ENCODE results near the gene NELL1. TPM values are rescaled to one million over a fixed set of nuclear protein-coding genes. Genes with fewer than 3 reads are reported as not detected.

Gene NELL1
- total RNA-seq, 1 experiment from 2014 or later: not detected

DNA sequence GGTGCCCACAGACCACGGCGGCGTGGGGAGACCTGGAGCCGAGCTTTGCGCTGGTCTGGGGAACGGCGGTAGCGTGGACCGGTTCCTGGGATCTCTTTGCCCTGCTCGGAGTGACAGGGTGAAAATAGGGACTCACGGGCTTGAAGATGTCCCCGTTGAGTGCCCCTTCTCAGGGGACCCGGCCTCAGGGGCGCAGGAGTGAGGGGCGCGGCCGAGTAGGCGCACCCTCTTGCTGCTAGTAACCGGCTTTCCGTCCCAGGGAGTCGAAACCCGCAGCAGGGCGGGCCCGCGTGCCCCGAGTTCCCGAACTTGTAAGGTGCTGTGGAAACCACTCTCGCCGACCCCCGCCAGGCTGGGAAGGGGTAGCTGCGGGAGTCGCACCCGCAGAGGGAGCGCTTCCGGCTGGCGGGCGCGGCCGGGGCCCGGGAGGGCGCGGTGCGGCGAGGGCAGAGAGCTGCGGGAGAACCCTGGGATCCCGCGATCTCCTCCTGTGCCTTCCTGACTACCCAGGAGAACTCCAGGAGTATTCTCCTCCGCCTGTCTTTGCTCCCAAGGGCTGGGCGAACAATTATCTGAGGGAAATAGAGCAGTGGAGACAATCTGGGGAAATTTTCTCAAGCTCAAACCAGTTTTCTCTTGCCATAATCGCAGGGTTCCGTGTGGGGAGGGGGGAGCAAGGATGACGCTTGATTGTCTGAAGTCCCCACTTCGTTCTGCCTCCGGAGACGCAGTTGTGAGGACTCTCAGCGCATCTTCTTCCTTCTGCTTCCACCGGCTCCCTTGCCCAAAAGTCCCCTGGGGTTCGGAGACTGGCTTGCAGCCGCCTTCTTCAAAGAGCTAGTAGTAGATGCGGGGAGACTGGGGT is 666 bp downstream of the NELL1 start:
- no peak overlapping the region for H3K27ac ChIP-seq (ENCODE audit: low read length)
- H3K36me3 ChIP-seq (ENCODE audit: low read depth, low read length): no peaks in the 10 kb centered on the region
- DNase-seq: no peak
- CTCF ChIA-PET: no interaction called here
- no peaks in the 10 kb centered on the region for H3K9me2 ChIP-seq (replicated peaks; ENCODE audit: low read length)
- H3K4me3 ChIP-seq (ENCODE audit: low read length): no peak overlapping the region
- intact Hi-C loops (cut with micrococcal nuclease): no loop called here
- no peak overlapping the region for H2AFZ ChIP-seq (ENCODE audit: low read length)
- no peaks in the 10 kb centered on the region for H3K9me3 ChIP-seq (ENCODE audit: low read length)
- no peaks in the 10 kb centered on the region for H3F3A ChIP-seq (ENCODE audit: low read length, unreplicated experiment)
- no TSS peak for BruUV-seq (replicated peaks)
- POLR2A ChIA-PET (ENCODE audit: unreplicated experiment): no interaction called here
- H3K4me1 ChIP-seq (ENCODE audit: insufficient read depth, low read length): no peaks in the 10 kb centered on the region
- TF ChIP-seq EZH2phosphoT487 (IDR thresholded peaks at IDR 0.05; ENCODE audit: borderline replicate concordance, low read length): no peak
- TF ChIP-seq, protein P1, sequence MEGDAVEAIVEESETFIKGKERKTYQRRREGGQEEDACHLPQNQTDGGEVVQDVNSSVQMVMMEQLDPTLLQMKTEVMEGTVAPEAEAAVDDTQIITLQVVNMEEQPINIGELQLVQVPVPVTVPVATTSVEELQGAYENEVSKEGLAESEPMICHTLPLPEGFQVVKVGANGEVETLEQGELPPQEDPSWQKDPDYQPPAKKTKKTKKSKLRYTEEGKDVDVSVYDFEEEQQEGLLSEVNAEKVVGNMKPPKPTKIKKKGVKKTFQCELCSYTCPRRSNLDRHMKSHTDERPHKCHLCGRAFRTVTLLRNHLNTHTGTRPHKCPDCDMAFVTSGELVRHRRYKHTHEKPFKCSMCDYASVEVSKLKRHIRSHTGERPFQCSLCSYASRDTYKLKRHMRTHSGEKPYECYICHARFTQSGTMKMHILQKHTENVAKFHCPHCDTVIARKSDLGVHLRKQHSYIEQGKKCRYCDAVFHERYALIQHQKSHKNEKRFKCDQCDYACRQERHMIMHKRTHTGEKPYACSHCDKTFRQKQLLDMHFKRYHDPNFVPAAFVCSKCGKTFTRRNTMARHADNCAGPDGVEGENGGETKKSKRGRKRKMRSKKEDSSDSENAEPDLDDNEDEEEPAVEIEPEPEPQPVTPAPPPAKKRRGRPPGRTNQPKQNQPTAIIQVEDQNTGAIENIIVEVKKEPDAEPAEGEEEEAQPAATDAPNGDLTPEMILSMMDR (conservative IDR thresholded peaks at IDR 0.05; ENCODE audit: low read depth, low read length): no peak
- TF ChIP-seq EZH2 (IDR thresholded peaks at IDR 0.05; ENCODE audit: low read length, unreplicated experiment): no peak
- no peaks in the 10 kb centered on the region for H4K20me1 ChIP-seq (ENCODE audit: low read length)
- H3K27me3 ChIP-seq (ENCODE audit: low read length): peaks cover 15% of the 10 kb centered on the region
- ATAC-seq: no peak
- H3K79me2 ChIP-seq (ENCODE audit: low read length): no peaks in the 10 kb centered on the region
- H3K9ac ChIP-seq (ENCODE audit: low read length): no peak overlapping the region
- H3K4me2 ChIP-seq (ENCODE audit: low read length): no peak overlapping the region

DNA sequence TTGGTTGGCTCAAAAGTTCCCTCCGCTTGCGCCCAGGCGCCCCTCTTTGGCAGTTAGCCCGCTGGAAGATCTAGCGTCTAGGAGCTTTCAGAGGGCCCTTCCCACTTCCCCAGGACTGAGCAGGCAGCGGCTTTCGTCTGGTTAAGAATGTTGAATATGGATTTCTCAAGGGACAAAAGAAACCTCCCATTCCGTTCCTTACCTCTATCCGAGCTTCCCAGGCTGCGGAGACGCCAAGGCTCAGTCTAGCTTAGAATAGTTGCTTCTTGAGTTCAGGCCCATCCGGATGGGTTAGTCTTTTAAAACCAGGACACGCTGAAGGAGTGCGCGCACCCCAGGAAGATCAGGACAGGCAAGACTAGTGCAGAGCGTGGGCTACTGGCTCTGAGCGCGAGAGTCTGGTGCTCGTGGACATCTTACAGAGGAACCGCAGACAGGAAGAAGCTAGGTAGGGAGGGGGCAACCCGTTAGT is 1.6 kb downstream of the NELL1 start:
- Histone ChIP-seq H3K4me1 (ENCODE audit: insufficient read depth, low read length) (no peaks in the 10 kb centered on the region), H3K79me2 (ENCODE audit: low read length) (no peaks in the 10 kb centered on the region), H3K36me3 (ENCODE audit: low read depth, low read length) (no peaks in the 10 kb centered on the region), H3K27ac (ENCODE audit: low read length) (no peak overlapping the region), H3K9ac (ENCODE audit: low read length) (no peak overlapping the region), H2AFZ (ENCODE audit: low read length) (no peak overlapping the region), H3F3A (ENCODE audit: low read length, unreplicated experiment) (no peaks in the 10 kb centered on the region), H3K9me3 (ENCODE audit: low read length) (no peaks in the 10 kb centered on the region), H3K27me3 (ENCODE audit: low read length) (peaks cover 15% of the 10 kb centered on the region), H3K9me2 (replicated peaks; ENCODE audit: low read length) (no peaks in the 10 kb centered on the region), H4K20me1 (ENCODE audit: low read length) (no peaks in the 10 kb centered on the region), H3K4me3 (ENCODE audit: low read length) (no peak overlapping the region), H3K4me2 (ENCODE audit: low read length) (no peak overlapping the region)
- intact Hi-C loops (cut with micrococcal nuclease): no loop called here
- DNase-seq (no peak), ATAC-seq (no peak)
- ChIA-PET POLR2A (ENCODE audit: unreplicated experiment) (no interaction called here), CTCF (no interaction called here)
- TF ChIP-seq, protein P1 (conservative IDR thresholded peaks at IDR 0.05; ENCODE audit: low read depth, low read length): no peak
- no peak for TF ChIP-seq EZH2 (IDR thresholded peaks at IDR 0.05; ENCODE audit: low read length, unreplicated experiment)
- no peak for TF ChIP-seq EZH2phosphoT487 (IDR thresholded peaks at IDR 0.05; ENCODE audit: borderline replicate concordance, low read length)
- no TSS peak for BruUV-seq (replicated peaks)
